OCI-LY1 (cell line): ENCODE measurements around the gene SCML2.
A peak's percentile ranks its signal among the peaks of the same experiment; 100 is the strongest.

ENCODE experiments used
- H2AFZ ChIP-seq: fragments of 200-600 bp; sonication (generic), shearing (Covaris generic); 2 replicates; pipeline ENCODE4 v1.6.0; 2014; ENCODE audit warnings: antibody characterized with exemption, mild to moderate bottlenecking, low read length
- H3F3A ChIP-seq: fragments of 200-600 bp; sonication (generic), shearing (Covaris generic); 2 replicates; pipeline ENCODE4 v1.6.0; 2014; ENCODE audit warnings: mild to moderate bottlenecking, antibody characterized with exemption, low read length, moderate library complexity; ENCODE audit not compliant: insufficient read depth
- H3K27ac ChIP-seq: fragments of 200-600 bp; sonication (generic); 2 replicates; pipeline ENCODE4 v1.5.1; 2014; ENCODE audit warnings: low read length, mixed run types, mild to moderate bottlenecking, low read depth; ENCODE audit not compliant: poor library complexity, severe bottlenecking
- H3K27me3 ChIP-seq: fragments of 200-600 bp; sonication (generic); 2 replicates; pipeline ENCODE4 v1.6.0; 2014; ENCODE audit warnings: antibody characterized with exemption, mild to moderate bottlenecking, low read length, moderate library complexity; ENCODE audit not compliant: insufficient read depth
- H3K36me3 ChIP-seq: fragments of 200-600 bp; sonication (generic); 2 replicates; pipeline ENCODE4 v1.6.1; 2014; ENCODE audit warnings: mild to moderate bottlenecking, antibody characterized with exemption, low read length, moderate library complexity, mixed read lengths; ENCODE audit not compliant: insufficient read depth
- H3K4me1 ChIP-seq: fragments of 200-600 bp; sonication (generic); 2 replicates; pipeline ENCODE4 v1.5.1; 2014; ENCODE audit warnings: mild to moderate bottlenecking, low read length, moderate library complexity; ENCODE audit not compliant: insufficient read depth, severe bottlenecking
- H3K4me2 ChIP-seq: fragments of 200-600 bp; sonication (generic), shearing (Covaris generic); 2 replicates; pipeline ENCODE4 v1.6.1; 2014; ENCODE audit warnings: low read length
- H3K4me3 ChIP-seq: fragments of 200-600 bp; sonication (generic); 2 replicates; pipeline ENCODE4 v1.5.1; 2014; ENCODE audit warnings: low read length, low read depth, mild to moderate bottlenecking, mixed read lengths; ENCODE audit not compliant: poor library complexity, severe bottlenecking
- H3K79me2 ChIP-seq: fragments of 200-600 bp; shearing (Covaris generic); 2 replicates; pipeline ENCODE4 v1.6.1; 2016; ENCODE audit warnings: mixed run types, low read length, mixed read lengths; ENCODE audit not compliant: insufficient read depth
- H3K9ac ChIP-seq: fragments of 200-600 bp; sonication (generic), shearing (Covaris generic); 2 replicates; pipeline ENCODE4 v1.6.1; 2014; ENCODE audit warnings: mild to moderate bottlenecking, low read length, mixed read lengths
- H3K9me2 ChIP-seq: fragments of 200-600 bp; sonication (generic), shearing (Covaris generic); 2 replicates; pipeline ENCODE4 v1.6.1; 2014; ENCODE audit warnings: low read depth, mild to moderate bottlenecking, low read length, mixed read lengths
- H3K9me3 ChIP-seq: fragments of 200-600 bp; shearing (Covaris generic); 2 replicates; pipeline ENCODE4 v1.6.1; 2014; ENCODE audit warnings: low read length, mixed read lengths
- H4K20me1 ChIP-seq: fragments of 200-600 bp; sonication (generic), shearing (Covaris generic); 2 replicates; pipeline ENCODE4 v1.6.0; 2016; ENCODE audit warnings: mild to moderate bottlenecking, low read length; ENCODE audit not compliant: insufficient read depth
- CTCF ChIP-seq: fragments of 200-600 bp; sonication (generic), shearing (Covaris generic); IDR thresholded peaks from 2 replicates; pipeline ENCODE4 v1.5.1; 2017; ENCODE audit warnings: mild to moderate bottlenecking, antibody characterized with exemption, low read length, moderate library complexity, mixed read lengths
- EZH2 ChIP-seq: fragments of 200-600 bp; sonication (generic), shearing (Covaris generic); IDR thresholded peaks from 2 replicates; pipeline ENCODE4 v1.8.0; 2017; ENCODE audit warnings: borderline replicate concordance, mixed run types, mild to moderate bottlenecking, antibody characterized with exemption, low read length, moderate library complexity, mixed read lengths

The SCML2 gene

GRCh38 chrX:18354369-18355223 is at the start of gene SCML2:
Gene SCML2 (minus strand): TSS chrX:18354688. CDS start chrX:18334071, 20,617 bp downstream.
- H3F3A ChIP-seq, result no peaks in the 10 kb centered on the region
- H3K4me1 ChIP-seq, result peaks cover 23% of the 10 kb centered on the region
- H2AFZ ChIP-seq, result no peak within 1 kb of the TSS
- TF ChIP-seq EZH2 (no peak), CTCF (no peak)
- H3K27ac ChIP-seq, result no peak within 1 kb of the TSS
- peak within 1 kb of the TSS; percentile 83 for H3K4me3 ChIP-seq
- H3K9me3 ChIP-seq, result no peaks in the 10 kb centered on the region
- H4K20me1 ChIP-seq, result no peaks in the 10 kb centered on the region
- peaks cover 27% of the 10 kb centered on the region for H3K79me2 ChIP-seq
- no peaks in the 10 kb centered on the region for H3K9me2 ChIP-seq
- no peaks in the 10 kb centered on the region for H3K36me3 ChIP-seq
- H3K27me3 ChIP-seq, result no peaks in the 10 kb centered on the region
- peak within 1 kb of the TSS; percentile 73 for H3K9ac ChIP-seq
- peak within 1 kb of the TSS; percentile 80 for H3K4me2 ChIP-seq

GRCh38 chrX:18401848-18402213 is 47.3 kb upstream of the SCML2 start:
- Histone ChIP-seq H3K9me2 (no peaks in the 10 kb centered on the region), H3K9me3 (no peaks in the 10 kb centered on the region), H3K4me1 (no peaks in the 10 kb centered on the region), H2AFZ (no peak overlapping the region), H3K27ac (no peak overlapping the region), H4K20me1 (no peaks in the 10 kb centered on the region), H3K4me2 (no peak overlapping the region), H3F3A (no peaks in the 10 kb centered on the region), H3K4me3 (no peak overlapping the region), H3K79me2 (no peaks in the 10 kb centered on the region), H3K9ac (no peak overlapping the region), H3K27me3 (no peaks in the 10 kb centered on the region), H3K36me3 (no peaks in the 10 kb centered on the region)
- no peak for TF ChIP-seq EZH2
- no peak for TF ChIP-seq CTCF

GRCh38 chrX:18394477-18394876 is 40.0 kb upstream of the SCML2 start:
- H3K4me3 ChIP-seq, result no peak overlapping the region
- H3K9ac ChIP-seq, result no peak overlapping the region
- H3K4me2 ChIP-seq, result no peak overlapping the region
- H3K27me3 ChIP-seq, result no peaks in the 10 kb centered on the region
- H3F3A ChIP-seq, result no peaks in the 10 kb centered on the region
- no peaks in the 10 kb centered on the region for H3K4me1 ChIP-seq
- no peaks in the 10 kb centered on the region for H3K9me3 ChIP-seq
- TF ChIP-seq EZH2, result no peak
- TF ChIP-seq CTCF, result no peak
- H3K79me2 ChIP-seq, result no peaks in the 10 kb centered on the region
- no peak overlapping the region for H2AFZ ChIP-seq
- H3K9me2 ChIP-seq, result no peaks in the 10 kb centered on the region
- H3K36me3 ChIP-seq, result no peaks in the 10 kb centered on the region
- H3K27ac ChIP-seq, result no peak overlapping the region
- H4K20me1 ChIP-seq, result no peaks in the 10 kb centered on the region
